ENCODE results near the gene DGAT2.

DNA sequence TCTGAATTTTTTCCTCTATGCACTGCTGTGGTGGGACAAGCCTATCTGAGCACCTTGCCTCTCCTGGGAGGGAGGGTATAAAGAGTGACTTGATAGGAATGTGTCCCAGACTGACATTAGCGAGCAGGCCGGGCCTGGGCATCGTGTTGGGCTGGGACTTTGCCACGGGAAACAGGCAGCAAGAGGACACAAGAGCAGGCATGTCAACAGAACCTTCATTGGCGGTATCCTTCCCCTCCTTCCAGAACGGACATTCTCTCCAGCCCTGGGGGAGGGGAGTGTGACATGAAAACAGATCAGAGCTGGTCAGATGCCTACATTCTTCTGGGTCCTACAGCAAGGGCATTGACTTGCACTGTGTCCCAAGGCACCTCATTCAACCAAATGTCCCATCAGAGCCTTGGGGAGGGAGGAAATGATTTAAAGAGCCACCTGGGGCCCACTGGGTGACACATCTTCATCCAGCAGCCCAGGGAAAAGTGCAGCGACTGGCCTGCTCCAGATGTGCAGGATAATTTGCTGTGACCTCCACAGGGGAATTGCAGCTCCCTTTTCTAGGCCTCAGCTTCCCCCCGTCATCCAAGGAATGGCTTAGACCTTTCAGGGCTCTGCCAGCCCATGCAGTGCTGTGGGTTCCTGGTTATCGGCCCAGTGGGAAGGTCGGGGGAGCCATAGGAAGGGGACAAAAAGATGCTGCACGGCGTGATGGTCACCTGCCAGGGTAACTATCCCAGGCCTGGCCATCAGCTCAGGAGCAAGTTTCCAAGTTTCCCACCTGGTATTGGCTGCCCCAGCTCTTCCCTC is 24.6 kb downstream of the DGAT2 start:
- TF ChIP-seq, protein P1, sequence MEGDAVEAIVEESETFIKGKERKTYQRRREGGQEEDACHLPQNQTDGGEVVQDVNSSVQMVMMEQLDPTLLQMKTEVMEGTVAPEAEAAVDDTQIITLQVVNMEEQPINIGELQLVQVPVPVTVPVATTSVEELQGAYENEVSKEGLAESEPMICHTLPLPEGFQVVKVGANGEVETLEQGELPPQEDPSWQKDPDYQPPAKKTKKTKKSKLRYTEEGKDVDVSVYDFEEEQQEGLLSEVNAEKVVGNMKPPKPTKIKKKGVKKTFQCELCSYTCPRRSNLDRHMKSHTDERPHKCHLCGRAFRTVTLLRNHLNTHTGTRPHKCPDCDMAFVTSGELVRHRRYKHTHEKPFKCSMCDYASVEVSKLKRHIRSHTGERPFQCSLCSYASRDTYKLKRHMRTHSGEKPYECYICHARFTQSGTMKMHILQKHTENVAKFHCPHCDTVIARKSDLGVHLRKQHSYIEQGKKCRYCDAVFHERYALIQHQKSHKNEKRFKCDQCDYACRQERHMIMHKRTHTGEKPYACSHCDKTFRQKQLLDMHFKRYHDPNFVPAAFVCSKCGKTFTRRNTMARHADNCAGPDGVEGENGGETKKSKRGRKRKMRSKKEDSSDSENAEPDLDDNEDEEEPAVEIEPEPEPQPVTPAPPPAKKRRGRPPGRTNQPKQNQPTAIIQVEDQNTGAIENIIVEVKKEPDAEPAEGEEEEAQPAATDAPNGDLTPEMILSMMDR (conservative IDR thresholded peaks at IDR 0.05): no peak
- TF ChIP-seq EZH2 (IDR thresholded peaks at IDR 0.05; ENCODE audit: low read depth): no peak
